DOHH2 (cell line): ENCODE measurements around the gene XPO6.

Experiments
- H3F3A ChIP-seq: fragments of 200-600 bp; sonication (generic), shearing (Covaris generic); 2 replicates; pipeline ENCODE4 v1.6.0; 2016; ENCODE audit warnings: antibody characterized with exemption, mild to moderate bottlenecking; ENCODE audit not compliant: control insufficient read depth, insufficient read depth
- H3K27ac ChIP-seq: fragments of 200-600 bp; sonication (generic); 2 replicates; pipeline ENCODE4 v1.5.1; 2014; ENCODE audit warnings: low read depth, mild to moderate bottlenecking, low read length, moderate library complexity
- H3K27me3 ChIP-seq: fragments of 200-600 bp; sonication (generic); 2 replicates; pipeline ENCODE4 v1.6.1; 2014; ENCODE audit warnings: mild to moderate bottlenecking, low read length, mixed read lengths; ENCODE audit not compliant: control insufficient read depth
- H3K36me3 ChIP-seq: fragments of 200-600 bp; sonication (generic); 2 replicates; pipeline ENCODE4 v1.6.1; 2014; ENCODE audit warnings: mild to moderate bottlenecking, low read length, moderate library complexity, mixed read lengths; ENCODE audit not compliant: control insufficient read depth
- H3K4me1 ChIP-seq: fragments of 200-600 bp; sonication (generic); 2 replicates; pipeline ENCODE4 v1.6.1; 2014; ENCODE audit warnings: mild to moderate bottlenecking, low read length, mixed read lengths; ENCODE audit not compliant: control insufficient read depth
- H3K4me2 ChIP-seq: fragments of 200-600 bp; sonication (generic); 2 replicates; pipeline ENCODE4 v1.6.0; 2014; ENCODE audit warnings: mild to moderate bottlenecking, low read length, moderate library complexity
- H3K4me3 ChIP-seq: fragments of 200-600 bp; sonication (generic); 2 replicates; pipeline ENCODE4 v1.5.1; 2014; ENCODE audit warnings: mild to moderate bottlenecking, low read length, mixed read lengths
- H3K79me2 ChIP-seq: fragments of 200-600 bp; sonication (generic); 2 replicates; pipeline ENCODE4 v1.6.1; 2014; ENCODE audit warnings: mild to moderate bottlenecking, low read length, mixed read lengths; ENCODE audit not compliant: control insufficient read depth
- H3K9me2 ChIP-seq: fragments of 200-600 bp; sonication (generic); replicated peaks from 2 replicates; pipeline ENCODE4 v1.6.1; 2014; ENCODE audit warnings: mild to moderate bottlenecking, low read length, mixed read lengths; ENCODE audit not compliant: control insufficient read depth
- H3K9me3 ChIP-seq: fragments of 200-600 bp; sonication (generic); 2 replicates; pipeline ENCODE4 v1.6.1; 2014; ENCODE audit warnings: antibody characterized with exemption, low read length, mixed read lengths; ENCODE audit not compliant: control insufficient read depth, insufficient read depth
- H4K20me1 ChIP-seq: fragments of 200-600 bp; sonication (generic); 2 replicates; pipeline ENCODE4 v1.6.0; 2014; ENCODE audit warnings: low read depth, mild to moderate bottlenecking, antibody characterized with exemption, low read length, moderate library complexity; ENCODE audit not compliant: control insufficient read depth, insufficient read depth
- EZH2phosphoT487 ChIP-seq: fragments of 200-600 bp; sonication (generic); IDR thresholded peaks from 2 replicates; pipeline ENCODE4 v1.6.1; 2017; ENCODE audit warnings: borderline replicate concordance, mild to moderate bottlenecking, antibody characterized with exemption, low read length, moderate library complexity, mixed read lengths
- TF ChIP-seq, protein P1 (sequence below): fragments of 200-600 bp; sonication (generic); IDR thresholded peaks from one replicate; pipeline ENCODE4 v1.5.1; 2014; ENCODE audit warnings: antibody characterized with exemption, mild to moderate bottlenecking, low read depth, low read length; ENCODE audit not compliant: poor library complexity, severe bottlenecking

Gene XPO6

GRCh38 chr16:28219282-28219681, 7.5 kb upstream of the XPO6 start:
- Histone ChIP-seq H3K4me3 (no peak overlapping the region), H3K4me2 (no peak overlapping the region), H3K27ac (no peak overlapping the region), H3K4me1 (no peaks in the 10 kb centered on the region), H4K20me1 (no peaks in the 10 kb centered on the region), H3K36me3 (no peaks in the 10 kb centered on the region), H3K27me3 (no peaks in the 10 kb centered on the region), H3K79me2 (no peaks in the 10 kb centered on the region), H3F3A (no peaks in the 10 kb centered on the region), H3K9me2 (no peaks in the 10 kb centered on the region), H3K9me3 (no peaks in the 10 kb centered on the region)
- TF ChIP-seq, protein P1, sequence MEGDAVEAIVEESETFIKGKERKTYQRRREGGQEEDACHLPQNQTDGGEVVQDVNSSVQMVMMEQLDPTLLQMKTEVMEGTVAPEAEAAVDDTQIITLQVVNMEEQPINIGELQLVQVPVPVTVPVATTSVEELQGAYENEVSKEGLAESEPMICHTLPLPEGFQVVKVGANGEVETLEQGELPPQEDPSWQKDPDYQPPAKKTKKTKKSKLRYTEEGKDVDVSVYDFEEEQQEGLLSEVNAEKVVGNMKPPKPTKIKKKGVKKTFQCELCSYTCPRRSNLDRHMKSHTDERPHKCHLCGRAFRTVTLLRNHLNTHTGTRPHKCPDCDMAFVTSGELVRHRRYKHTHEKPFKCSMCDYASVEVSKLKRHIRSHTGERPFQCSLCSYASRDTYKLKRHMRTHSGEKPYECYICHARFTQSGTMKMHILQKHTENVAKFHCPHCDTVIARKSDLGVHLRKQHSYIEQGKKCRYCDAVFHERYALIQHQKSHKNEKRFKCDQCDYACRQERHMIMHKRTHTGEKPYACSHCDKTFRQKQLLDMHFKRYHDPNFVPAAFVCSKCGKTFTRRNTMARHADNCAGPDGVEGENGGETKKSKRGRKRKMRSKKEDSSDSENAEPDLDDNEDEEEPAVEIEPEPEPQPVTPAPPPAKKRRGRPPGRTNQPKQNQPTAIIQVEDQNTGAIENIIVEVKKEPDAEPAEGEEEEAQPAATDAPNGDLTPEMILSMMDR: no peak

DNA sequence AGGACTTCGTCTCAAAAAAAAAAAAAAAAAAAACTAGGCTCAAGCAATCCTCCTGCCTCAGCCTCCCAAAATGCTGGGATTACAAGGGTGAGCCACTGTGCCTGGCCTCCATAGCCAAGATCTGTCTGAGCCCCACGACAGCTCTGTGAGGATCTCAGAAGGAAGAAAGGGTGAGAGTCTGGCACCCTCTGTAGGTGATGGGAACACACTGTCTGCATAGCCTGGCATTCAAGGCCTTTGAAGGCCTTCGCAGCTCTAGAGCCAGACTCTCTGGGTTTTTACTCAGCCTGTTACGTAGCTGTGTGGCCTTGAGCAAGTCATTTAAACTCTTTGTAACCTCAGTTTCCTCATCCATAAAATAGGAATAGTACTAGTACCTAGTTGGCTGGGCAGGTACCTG, 6.3 kb upstream of the XPO6 start:
- no peaks in the 10 kb centered on the region for H3K27me3 ChIP-seq
- no peaks in the 10 kb centered on the region for H3K9me2 ChIP-seq
- H3K27ac ChIP-seq: no peak overlapping the region
- peaks cover 6% of the 10 kb centered on the region for H3K4me1 ChIP-seq
- no peak overlapping the region for H3K4me3 ChIP-seq
- H3K4me2 ChIP-seq: no peak overlapping the region
- H4K20me1 ChIP-seq: no peaks in the 10 kb centered on the region
- no peaks in the 10 kb centered on the region for H3K79me2 ChIP-seq
- no peak for TF ChIP-seq EZH2phosphoT487
- TF ChIP-seq, protein P1: peak; percentile 53
- no peaks in the 10 kb centered on the region for H3K36me3 ChIP-seq
- H3F3A ChIP-seq: no peaks in the 10 kb centered on the region
- no peaks in the 10 kb centered on the region for H3K9me3 ChIP-seq

DNA sequence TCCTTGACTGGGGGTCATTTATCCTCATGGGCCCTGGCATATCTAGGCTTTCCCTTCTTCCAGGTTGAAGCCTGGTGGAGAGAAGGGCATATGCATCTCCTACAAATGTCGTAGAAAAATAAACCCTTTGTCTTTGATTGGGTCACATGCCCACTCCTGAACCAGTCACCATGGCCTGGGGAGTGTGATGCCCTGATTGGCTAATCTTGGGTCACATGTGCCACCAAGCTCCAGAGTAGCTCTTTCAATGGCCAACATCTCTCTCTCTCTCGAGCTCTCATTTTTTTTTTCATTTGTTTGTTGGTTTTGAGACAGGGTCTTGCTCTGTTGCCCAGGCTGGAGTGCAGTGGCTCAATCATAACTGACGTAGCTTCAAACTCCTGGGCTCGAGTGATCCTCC, 5.6 kb upstream of the XPO6 start:
- no peaks in the 10 kb centered on the region for H3K36me3 ChIP-seq
- H3F3A ChIP-seq: no peaks in the 10 kb centered on the region
- TF ChIP-seq, protein P1: no peak
- no peak for TF ChIP-seq EZH2phosphoT487
- H3K79me2 ChIP-seq: no peaks in the 10 kb centered on the region
- no peaks in the 10 kb centered on the region for H4K20me1 ChIP-seq
- no peak overlapping the region for H3K4me3 ChIP-seq
- no peaks in the 10 kb centered on the region for H3K27me3 ChIP-seq
- H3K9me2 ChIP-seq: no peaks in the 10 kb centered on the region
- peaks cover 14% of the 10 kb centered on the region for H3K4me1 ChIP-seq
- no peak overlapping the region for H3K4me2 ChIP-seq
- H3K27ac ChIP-seq: no peak overlapping the region
- no peaks in the 10 kb centered on the region for H3K9me3 ChIP-seq

DNA sequence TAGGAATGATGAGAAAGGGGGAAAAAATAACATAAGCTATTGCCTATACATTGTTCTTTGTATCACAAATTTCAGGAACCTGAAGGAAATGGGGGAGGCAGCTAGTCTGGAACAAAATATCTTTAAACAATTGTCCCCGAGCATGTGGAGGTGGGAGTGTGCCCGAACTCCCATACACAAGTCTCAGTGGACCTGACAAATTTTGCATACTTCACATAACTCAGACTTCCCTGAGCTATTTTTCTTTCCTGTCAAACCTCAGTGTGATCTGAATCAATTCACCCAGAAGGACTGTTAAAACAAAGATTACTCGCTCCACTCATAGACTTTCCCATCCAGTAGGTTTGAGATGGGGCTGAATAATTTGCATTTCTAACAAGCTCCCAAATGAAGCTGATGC, 1.6 kb upstream of the XPO6 start:
- TF ChIP-seq, protein P1: no peak
- no peak for TF ChIP-seq EZH2phosphoT487
- Histone ChIP-seq H3K4me2 (peak overlapping the region; percentile 15; the same call in 1 of the 2 replicates), H3K79me2 (peaks cover 33% of the 10 kb centered on the region), H3K36me3 (peaks cover 28% of the 10 kb centered on the region), H3K9me2 (no peaks in the 10 kb centered on the region), H3K27ac (no peak overlapping the region), H3K4me3 (no peak overlapping the region), H4K20me1 (peaks cover 16% of the 10 kb centered on the region; the same call in 1 of the 2 replicates), H3K9me3 (no peaks in the 10 kb centered on the region), H3K4me1 (peaks cover 38% of the 10 kb centered on the region), H3F3A (no peaks in the 10 kb centered on the region), H3K27me3 (no peaks in the 10 kb centered on the region)
